IMR-90 (cell line): Measurements from ENCODE around the gene FOXP4. TPM values are rescaled to one million over a fixed set of nuclear protein-coding genes. Genes with fewer than 3 reads are reported as not detected.

ENCODE experiments used
- ATAC-seq: fragments of 200-7000 bp; cut with Tn5 transposase; 2 replicates; pipeline ENCODE4 v1.9.1; 2020; ENCODE audit warnings: low read depth, mild to moderate bottlenecking, moderate library complexity
- BruUV-seq: library from RNA; stranded (reverse); fragments of 400-500 nt; replicated peaks from 2 replicates; lab custom pipeline; 2021; lab: Mats Ljungman, UMichigan
- CTCF ChIA-PET: fragments of 300-600 bp; formaldehyde crosslinking; extraction: SDS; loops from one replicate; lab custom pipeline; 2021; ENCODE audit warnings: antibody characterized with exemption; lab: Yijun Ruan, JAX
- POLR2A ChIA-PET: fragments of 300-600 bp; sonication (Branson Sonifier 250); formaldehyde crosslinking; loops from one replicate; lab custom pipeline; 2022; ENCODE audit warnings: antibody characterized with exemption; ENCODE audit not compliant: unreplicated experiment; lab: Charles Lee
- DNase-seq: peaks from one replicate; pipeline ENCODE4 v3.0.0; 2013
- H2AFZ ChIP-seq: replicated peaks from 2 replicates; pipeline ENCODE3; 2013; ENCODE audit warnings: low read length, mild to moderate bottlenecking; ENCODE audit not compliant: poor library complexity
- H2AK5ac ChIP-seq: 2 replicates; pipeline ENCODE4 v1.6.1; 2013; ENCODE audit warnings: low read depth, low read length, inconsistent platforms
- H2AK9ac ChIP-seq: replicated peaks from 2 replicates; pipeline ENCODE3; 2013; ENCODE audit warnings: mild to moderate bottlenecking, low read depth, low read length, moderate library complexity; ENCODE audit not compliant: poor library complexity
- H2BK120ac ChIP-seq: 2 replicates; pipeline ENCODE4 v1.6.1; 2013; ENCODE audit warnings: low read depth, low read length, inconsistent platforms
- H2BK15ac ChIP-seq: 3 replicates; pipeline ENCODE4 v1.6.1; 2013; ENCODE audit warnings: low read depth, low read length, inconsistent platforms
- H2BK20ac ChIP-seq: 2 replicates; pipeline ENCODE4 v1.6.1; 2013; ENCODE audit warnings: low read depth, mild to moderate bottlenecking, inconsistent platforms, low read length, moderate library complexity
- H2BK5ac ChIP-seq: 2 replicates; pipeline ENCODE4 v1.6.1; 2013; ENCODE audit warnings: mild to moderate bottlenecking, low read depth, low read length, inconsistent platforms; ENCODE audit not compliant: poor library complexity, severe bottlenecking
- H3K14ac ChIP-seq: replicated peaks from 2 replicates; pipeline ENCODE4 v1.6.1; 2013; ENCODE audit warnings: low read depth, low read length, inconsistent platforms
- H3K18ac ChIP-seq: 2 replicates; pipeline ENCODE4 v1.6.1; 2013; ENCODE audit warnings: low read depth, low read length, control low read depth
- H3K23ac ChIP-seq: 2 replicates; pipeline ENCODE4 v1.6.1; 2013; ENCODE audit warnings: low read depth, low read length, inconsistent platforms
- H3K27ac ChIP-seq: 2 replicates; pipeline ENCODE4 v1.5.1; 2013; ENCODE audit warnings: mild to moderate bottlenecking, control low read depth, low read length; ENCODE audit not compliant: insufficient read depth
- H3K27me3 ChIP-seq: 2 replicates; pipeline ENCODE4 v1.6.1; 2013; ENCODE audit warnings: low read length; ENCODE audit not compliant: control insufficient read depth, insufficient read depth
- H3K36me3 ChIP-seq: 2 replicates; pipeline ENCODE4 v1.6.1; 2013; ENCODE audit warnings: low read length, mixed read lengths; ENCODE audit not compliant: control insufficient read depth, insufficient read depth
- H3K4ac ChIP-seq: 2 replicates; pipeline ENCODE4 v1.6.1; 2013; ENCODE audit warnings: low read depth, low read length, inconsistent platforms
- H3K4me1 ChIP-seq: 2 replicates; pipeline ENCODE4 v1.6.1; 2013; ENCODE audit warnings: low read length, mixed read lengths; ENCODE audit not compliant: control insufficient read depth, insufficient read depth
- H3K4me2 ChIP-seq: 2 replicates; pipeline ENCODE4 v1.6.1; 2013; ENCODE audit warnings: low read depth, mild to moderate bottlenecking, control low read depth, low read length, moderate library complexity
- H3K4me3 ChIP-seq: 2 replicates; pipeline ENCODE4 v1.5.1; 2013; ENCODE audit warnings: low read depth, mild to moderate bottlenecking, control low read depth, low read length, moderate library complexity; ENCODE audit not compliant: insufficient read depth
- H3K56ac ChIP-seq: 2 replicates; pipeline ENCODE4 v1.6.1; 2013; ENCODE audit warnings: low read length, inconsistent platforms; ENCODE audit not compliant: insufficient read depth; ENCODE audit errors: extremely low read depth
- H3K79me1 ChIP-seq, 2 experiments: 2 replicates each; pipeline ENCODE4 v1.6.1; 2013; ENCODE audit warnings: low read length in 2 of 2, inconsistent platforms in 1 of 2, low read depth in 1 of 2
- H3K9ac ChIP-seq: 2 replicates; pipeline ENCODE4 v1.6.1; 2013; ENCODE audit warnings: low read depth, low read length, control low read depth
- H3K9me1 ChIP-seq: 2 replicates; pipeline ENCODE4 v1.6.1; 2013; ENCODE audit warnings: low read length, inconsistent platforms; ENCODE audit not compliant: insufficient read depth
- H3K9me3 ChIP-seq: 2 replicates; pipeline ENCODE4 v1.6.1; 2013; ENCODE audit warnings: low read length; ENCODE audit not compliant: control insufficient read depth, insufficient read depth
- H4K20me1 ChIP-seq: 2 replicates; pipeline ENCODE4 v1.6.1; 2013; ENCODE audit warnings: low read length, inconsistent platforms; ENCODE audit not compliant: insufficient read depth
- H4K5ac ChIP-seq: 2 replicates; pipeline ENCODE4 v1.6.1; 2013; ENCODE audit warnings: mild to moderate bottlenecking, low read depth, low read length, control low read depth
- H4K8ac ChIP-seq, 2 experiments: 2 replicates each; pipeline ENCODE4 v1.6.1; 2013; ENCODE audit warnings: low read depth in 2 of 2, low read length in 2 of 2, control low read depth in 1 of 2, inconsistent platforms in 1 of 2
- H4K91ac ChIP-seq: 2 replicates; pipeline ENCODE4 v1.6.1; 2013; ENCODE audit warnings: low read depth, low read length, inconsistent platforms; ENCODE audit not compliant: insufficient read depth
- BHLHE40 ChIP-seq: fragments of 150-350 bp; IDR thresholded peaks from 2 replicates; pipeline ENCODE4 v1.6.1; 2016; ENCODE audit warnings: mild to moderate bottlenecking, low read depth, low read length
- CEBPB ChIP-seq: IDR thresholded peaks from 2 replicates; pipeline ENCODE4 v1.6.1; 2012; ENCODE audit warnings: low read depth, low read length, improper control_type of control experiment
- CHD1 ChIP-seq: IDR thresholded peaks from 2 replicates; pipeline ENCODE4 v1.6.1; 2012; ENCODE audit warnings: low read depth, low read length, improper control_type of control experiment
- CTCF ChIP-seq: conservative IDR thresholded peaks from 2 replicates; pipeline ENCODE4 v1.5.1; 2012; ENCODE audit warnings: mild to moderate bottlenecking, low read depth, low read length, improper control_type of control experiment
- ELK1 ChIP-seq: fragments of 150-350 bp; IDR thresholded peaks from 2 replicates; pipeline ENCODE4 v1.6.1; 2016; ENCODE audit warnings: low read depth, mild to moderate bottlenecking, low read length, moderate library complexity, borderline replicate concordance
- FOS ChIP-seq: fragments of 150-350 bp; IDR thresholded peaks from 2 replicates; pipeline ENCODE4 v1.6.1; 2016; ENCODE audit warnings: low read depth, low read length
- MAFK ChIP-seq: IDR thresholded peaks from 2 replicates; pipeline ENCODE4 v1.6.1; 2012; ENCODE audit warnings: low read depth, low read length, improper control_type of control experiment
- MAZ ChIP-seq: IDR thresholded peaks from 2 replicates; pipeline ENCODE4 v1.6.1; 2012; ENCODE audit warnings: low read depth, mild to moderate bottlenecking, low read length, improper control_type of control experiment, moderate library complexity, borderline replicate concordance
- MXI1 ChIP-seq: IDR thresholded peaks from 2 replicates; pipeline ENCODE4 v1.6.1; 2012; ENCODE audit warnings: low read depth, mild to moderate bottlenecking, low read length, moderate library complexity, borderline replicate concordance
- NFE2L2 ChIP-seq: fragments of 150-350 bp; IDR thresholded peaks from 2 replicates; pipeline ENCODE4 v1.6.1; 2016; ENCODE audit warnings: low read depth, mild to moderate bottlenecking, low read length
- POLR2A ChIP-seq: IDR thresholded peaks from 2 replicates; pipeline ENCODE4 v1.6.1; 2012; ENCODE audit warnings: mild to moderate bottlenecking, low read depth, low read length
- RAD21 ChIP-seq: IDR thresholded peaks from 2 replicates; pipeline ENCODE4 v1.6.1; 2012; ENCODE audit warnings: low read length, improper control_type of control experiment
- RCOR1 ChIP-seq: IDR thresholded peaks from 2 replicates; pipeline ENCODE4 v1.6.1; 2012; ENCODE audit warnings: mild to moderate bottlenecking, low read length, improper control_type of control experiment; ENCODE audit not compliant: insufficient replicate concordance
- RFX5 ChIP-seq: IDR thresholded peaks from 2 replicates; pipeline ENCODE4 v1.8.0; 2012; ENCODE audit warnings: low read depth, mild to moderate bottlenecking, low read length, moderate library complexity
- SMC3 ChIP-seq: fragments of 150-350 bp; IDR thresholded peaks from 2 replicates; pipeline ENCODE4 v1.6.1; 2016; ENCODE audit warnings: low read depth, mild to moderate bottlenecking, antibody characterized with exemption, low read length, moderate library complexity
- USF2 ChIP-seq: fragments of 150-350 bp; IDR thresholded peaks from 2 replicates; pipeline ENCODE4 v1.6.1; 2017; ENCODE audit warnings: mild to moderate bottlenecking, antibody characterized with exemption, low read length, low read depth
- WGBS, 2 experiments: methylation state at CpG; one replicate each; pipeline versions ENCODE4 v1.1.5 to v1.1.7; 2013; ENCODE audit warnings: missing lambda C conversion rate in 2 of 2; ENCODE audit not compliant: insufficient read length in 1 of 2; ENCODE audit errors: extremely low coverage in 2 of 2; 5-methylcytosine and 5-hydroxymethylcytosine counted together
- dilution Hi-C: fragments of 300-500 bp; cut with HindIII; formaldehyde crosslinking; loops from one replicate; pipeline ENCODE4 v1.14.3; 2018; ENCODE audit warnings: low sequenced_read_pairs; ENCODE audit not compliant: unreplicated experiment
- in situ Hi-C: fragments of 300-500 bp; cut with MboI; formaldehyde crosslinking; loops from 3 replicates; pipeline ENCODE4 v1.14.3; 2019; ENCODE audit warnings: low sequenced_read_pairs, inconsistent platforms, mixed read lengths
- intact Hi-C: fragments of 100-400 bp; cut with micrococcal nuclease; formaldehyde crosslinking; loops from 2 replicates; pipeline ENCODE4 v1.10.0; 2022
- polyA plus RNA-seq, 3 experiments: library from polyadenylated mRNA; depleted of rRNA; stranded (reverse); fragments of >200 nt; gene quantifications; 2 replicates each; pipeline ENCODE4 v1.2.3, GENCODE V29; 2012; ENCODE audit warnings: low replicate concordance in 1 of 3
- total RNA-seq: library from RNA; depleted of rRNA; stranded (reverse); fragments of >200 nt; gene quantifications from 2 replicates; pipeline ENCODE4 v1.2.3, GENCODE V29; 2012

Gene FOXP4
- total and polyA plus RNA-seq, 2 of the 4 experiments (the other 2 are of a cell fraction): 0.72 to 9.5 TPM

DNA sequence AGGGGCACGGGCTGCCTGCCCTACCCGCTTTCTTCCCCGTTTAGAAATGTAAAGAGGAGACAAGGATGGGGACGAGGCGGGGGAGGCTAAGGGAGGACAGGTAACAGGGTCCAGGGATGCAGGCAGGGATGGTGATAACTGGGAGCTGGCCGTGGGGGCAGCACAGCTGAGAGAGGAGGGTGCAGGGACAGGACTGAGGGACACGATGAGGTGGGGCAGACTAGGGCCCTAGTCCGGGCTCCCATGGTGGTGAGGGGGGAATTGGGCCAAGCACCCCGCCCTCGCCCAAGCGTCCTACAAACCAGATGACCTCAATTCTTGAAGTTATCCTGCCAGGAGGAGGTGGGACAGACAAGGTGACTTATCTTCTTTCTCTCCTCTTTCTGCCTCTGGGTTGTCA lies 47.7 kb downstream of the FOXP4 start:
- H3K27me3 ChIP-seq: no peaks in the 10 kb centered on the region
- H2AK9ac ChIP-seq: no peak overlapping the region
- no peak overlapping the region for H3K56ac ChIP-seq
- H3K4me3 ChIP-seq: no peak overlapping the region
- no peak overlapping the region for H3K18ac ChIP-seq
- no peaks in the 10 kb centered on the region for H3K4me1 ChIP-seq
- H4K91ac ChIP-seq: no peak overlapping the region
- no peak for DNase-seq
- no peak overlapping the region for H4K8ac ChIP-seq
- BruUV-seq: no TSS peak
- H3K14ac ChIP-seq: no peak overlapping the region
- WGBS, 2 experiments: 74% methylated on average over 6 of the region's 11 CpGs; no CpG with 5 or more reads in 1 of the 2 experiments
- dilution Hi-C loops: no loop called here
- ChIA-PET CTCF (no interaction called here), POLR2A (no interaction called here)
- no peak overlapping the region for H2BK15ac ChIP-seq
- no peak overlapping the region for H2BK120ac ChIP-seq
- no peak overlapping the region for H2BK20ac ChIP-seq
- H2AK5ac ChIP-seq: no peak overlapping the region
- H3K79me1 ChIP-seq: no peaks in the 10 kb centered on the region
- no peaks in the 10 kb centered on the region for H3K9me3 ChIP-seq
- in situ Hi-C loops: loop anchor here (5.0 kb wide), 2 partner anchors 172 to 222 kb away; no protein-coding TSS in a partner anchor
- peaks cover 6% of the 10 kb centered on the region for H4K20me1 ChIP-seq
- H3K4ac ChIP-seq: no peak overlapping the region
- no peak overlapping the region for H3K4me2 ChIP-seq
- H3K9ac ChIP-seq: no peak overlapping the region
- ATAC-seq: no peak
- no peak overlapping the region for H3K27ac ChIP-seq
- H4K5ac ChIP-seq: no peak overlapping the region
- no peak overlapping the region for H2BK5ac ChIP-seq
- TF ChIP-seq MAFK (no peak), MXI1 (no peak), ELK1 (no peak), SMC3 (no peak), USF2 (no peak), CTCF (no peak), MAZ (no peak), POLR2A (no peak), CHD1 (no peak), RAD21 (no peak), BHLHE40 (no peak), RCOR1 (no peak), NFE2L2 (no peak), RFX5 (no peak), FOS (no peak), CEBPB (no peak)
- H3K23ac ChIP-seq: no peak overlapping the region
- H3K9me1 ChIP-seq: no peaks in the 10 kb centered on the region
- H2AFZ ChIP-seq: no peak overlapping the region
- peaks cover 36% of the 10 kb centered on the region for H3K36me3 ChIP-seq
- intact Hi-C loops: loop anchor here (2.0 kb wide), 1 partner anchor 47 kb away; the partner anchor contains the start of gene FOXP4
